Measurements from ENCODE around the gene LGI4. TPM values are rescaled to one million over a fixed set of nuclear protein-coding genes. Genes with fewer than 3 reads are reported as not detected.

Gene LGI4
- total RNA-seq, 1 experiment from 2014 or later: 0.32 TPM

DNA sequence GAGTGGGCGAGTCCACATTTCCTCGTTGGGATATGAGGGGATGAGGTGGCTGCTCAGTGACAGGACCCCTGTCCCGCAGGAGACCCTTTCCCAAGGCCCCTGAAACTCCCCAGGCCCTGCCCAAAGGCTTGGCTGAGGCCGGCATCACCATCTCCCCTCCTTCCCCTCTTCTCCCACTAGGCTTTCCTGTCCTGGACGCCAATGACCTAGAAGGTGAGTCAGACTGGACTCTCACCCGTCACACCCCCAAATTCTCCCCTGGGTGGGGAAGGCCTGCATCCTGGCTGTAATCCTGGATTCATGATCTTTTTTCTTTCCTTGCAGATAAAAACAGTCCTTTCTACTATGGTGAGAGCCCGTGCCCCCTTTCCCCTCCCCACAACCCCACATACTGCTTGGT is 14.0 kb downstream of the LGI4 start:
- no peaks in the 10 kb centered on the region for H3K9me3 ChIP-seq (ENCODE audit: control insufficient read depth in 1 of 2, insufficient read depth in 1 of 2, low read depth in 1 of 2, low read length in 2 of 2)
- RAD21 ChIA-PET (ENCODE audit: low non-redundant PET in 1 of 2, low total read pairs in 2 of 2, uncharacterized antibody in 2 of 2, unreplicated experiment in 2 of 2): no interaction called here
- H3K4me3 ChIP-seq (replicated peaks in 1 of 2; ENCODE audit: low read depth in 1 of 2, low read length in 2 of 2): no peak overlapping the region
- no TSS peak for BruUV-seq (replicated peaks)
- H3K27ac ChIP-seq (ENCODE audit: low read depth, low read length): no peak overlapping the region
- H3K79me2 ChIP-seq (ENCODE audit: insufficient read depth, low read length): no peaks in the 10 kb centered on the region
- intact Hi-C loops (cut with micrococcal nuclease): no loop called here
- H3K36me3 ChIP-seq (ENCODE audit: control insufficient read depth in 1 of 2, insufficient read depth in 2 of 2, low read length in 2 of 2): no peaks in the 10 kb centered on the region
- ATAC-seq (no peak), DNase-seq (ENCODE audit: low read depth, low spot score) (no peak)
- H4K20me1 ChIP-seq (ENCODE audit: insufficient read depth): no peaks in the 10 kb centered on the region
- TF ChIP-seq POLR2A (IDR thresholded peaks at IDR 0.05; ENCODE audit: borderline replicate concordance, extremely low read depth, insufficient read depth, insufficient read length): no peak
- no peak for TF ChIP-seq ZNF274 (IDR thresholded peaks at IDR 0.05; ENCODE audit: low read depth, low read length)
- peak overlapping the region; percentile 6; the same call in 1 of the 2 replicates for H3K4me2 ChIP-seq (ENCODE audit: low read length)
- H3K9me2 ChIP-seq (ENCODE audit: insufficient read depth): no peaks in the 10 kb centered on the region
- CTCF ChIA-PET: no interaction called here
- POLR2A ChIA-PET: no interaction called here
- no peaks in the 10 kb centered on the region for H3K27me3 ChIP-seq (ENCODE audit: insufficient read depth, low read length)
- no peak overlapping the region for H3K9ac ChIP-seq (ENCODE audit: low read length)
- peaks cover 25 to 55% of the 10 kb centered on the region in 2 experiments for H3K4me1 ChIP-seq (ENCODE audit: control insufficient read depth in 1 of 2, insufficient read depth in 2 of 2, low read length in 2 of 2)
- no peak overlapping the region for H2AFZ ChIP-seq (ENCODE audit: low read depth, low read length, poor library complexity, severe bottlenecking)

DNA sequence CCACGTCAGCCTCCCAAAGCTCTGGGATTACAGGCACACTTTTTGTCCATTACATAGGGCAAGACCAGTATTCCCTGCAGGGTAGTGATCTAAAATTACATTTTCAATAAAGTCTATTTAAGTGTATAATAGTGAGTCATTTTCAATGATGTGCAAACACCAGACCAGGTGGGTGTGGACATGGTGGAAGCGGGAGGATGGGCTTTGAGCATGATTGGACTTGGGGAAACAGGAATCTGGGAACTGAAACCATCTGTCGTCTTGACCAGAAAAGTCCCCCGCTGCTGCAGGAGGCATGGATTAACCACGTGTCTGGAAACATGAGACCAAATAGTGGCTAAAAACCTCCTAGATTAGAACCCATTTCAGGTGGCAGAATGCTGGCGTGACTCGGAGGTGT is 14.4 kb downstream of the LGI4 start:
- intact Hi-C loops (cut with micrococcal nuclease): no loop called here
- Histone ChIP-seq H3K4me3 (replicated peaks in 1 of 2; ENCODE audit: low read depth in 1 of 2, low read length in 2 of 2) (no peak overlapping the region), H3K9me3 (ENCODE audit: control insufficient read depth in 1 of 2, insufficient read depth in 1 of 2, low read depth in 1 of 2, low read length in 2 of 2) (no peaks in the 10 kb centered on the region), H3K9ac (ENCODE audit: low read length) (no peak overlapping the region), H3K36me3 (ENCODE audit: control insufficient read depth in 1 of 2, insufficient read depth in 2 of 2, low read length in 2 of 2) (no peaks in the 10 kb centered on the region), H3K4me2 (ENCODE audit: low read length) (peak overlapping the region; percentile 6; the same call in 1 of the 2 replicates), H3K79me2 (ENCODE audit: insufficient read depth, low read length) (no peaks in the 10 kb centered on the region), H3K9me2 (ENCODE audit: insufficient read depth) (no peaks in the 10 kb centered on the region), H4K20me1 (ENCODE audit: insufficient read depth) (no peaks in the 10 kb centered on the region), H3K27me3 (ENCODE audit: insufficient read depth, low read length) (no peaks in the 10 kb centered on the region), H2AFZ (ENCODE audit: low read depth, low read length, poor library complexity, severe bottlenecking) (no peak overlapping the region), H3K4me1 (ENCODE audit: control insufficient read depth in 1 of 2, insufficient read depth in 2 of 2, low read length in 2 of 2) (peaks cover 27 to 55% of the 10 kb centered on the region in 2 experiments), H3K27ac (ENCODE audit: low read depth, low read length) (no peak overlapping the region)
- TF ChIP-seq POLR2A (IDR thresholded peaks at IDR 0.05; ENCODE audit: borderline replicate concordance, extremely low read depth, insufficient read depth, insufficient read length): no peak
- RAD21 ChIA-PET (ENCODE audit: low non-redundant PET in 1 of 2, low total read pairs in 2 of 2, uncharacterized antibody in 2 of 2, unreplicated experiment in 2 of 2): no interaction called here
- POLR2A ChIA-PET: no interaction called here
- no peak for ATAC-seq
- no peak for DNase-seq (ENCODE audit: low read depth, low spot score)
- no TSS peak for BruUV-seq (replicated peaks)
- CTCF ChIA-PET: no interaction called here
